Anterior cingulate cortex (tissue), 58 donors: Measurements from ENCODE around the gene MTURN.

Experiments
- DNase-seq, 58 donors: peaks; one replicate each; lab custom pipeline; 2025; lab: John Stamatoyannopoulos, UW

Gene MTURN

GRCh38 chr7:30159163-30159562 lies 24.4 kb downstream of the MTURN start:
- no peak for DNase-seq

GRCh38 chr7:30159698-30160143 lies 24.9 kb downstream of the MTURN start:
- peak in 12 of 58 donors; percentile 18 to 60 (median 30) for DNase-seq

DNA sequence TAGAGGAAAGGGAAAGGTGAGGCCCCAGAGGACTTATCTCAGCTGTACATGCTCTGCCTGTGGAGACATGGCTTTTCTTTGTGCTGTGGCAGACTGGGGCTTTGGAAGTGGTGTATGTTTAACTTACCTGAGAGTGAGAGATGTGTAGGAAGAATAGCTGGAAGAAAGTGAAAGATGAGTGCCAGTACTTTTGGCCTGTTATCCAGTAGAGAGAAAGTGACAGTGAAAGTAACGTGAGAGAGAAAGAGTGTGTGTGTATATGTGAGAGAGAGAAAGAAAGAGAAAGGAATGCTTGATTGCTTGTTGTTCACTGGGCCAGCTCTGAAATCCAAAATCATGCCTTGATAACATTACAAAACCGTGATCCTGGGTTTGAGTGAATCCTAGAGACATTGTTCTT lies 25.5 kb downstream of the MTURN start:
- DNase-seq = no peak

- no peak for DNase-seq
These were observed 27.3 kb downstream of the MTURN start for GRCh38 chr7:30162133-30162532.

- DNase-seq = peak in 14 of 58 donors; percentile 20 to 62 (median 38)
These were observed 27.9 kb downstream of the MTURN start for GRCh38 chr7:30162622-30163124.

- DNase-seq = peak in 32 of 58 donors; percentile 26 to 86 (median 56)
These were observed 28.6 kb downstream of the MTURN start for GRCh38 chr7:30163231-30163894.

GRCh38 chr7:30164567-30164966 lies 29.8 kb downstream of the MTURN start:
- peak in 10 of 58 donors; percentile 22 to 64 (median 32) for DNase-seq

- no peak for DNase-seq
These were observed 30.8 kb downstream of the MTURN start for GRCh38 chr7:30165590-30165989.

DNA sequence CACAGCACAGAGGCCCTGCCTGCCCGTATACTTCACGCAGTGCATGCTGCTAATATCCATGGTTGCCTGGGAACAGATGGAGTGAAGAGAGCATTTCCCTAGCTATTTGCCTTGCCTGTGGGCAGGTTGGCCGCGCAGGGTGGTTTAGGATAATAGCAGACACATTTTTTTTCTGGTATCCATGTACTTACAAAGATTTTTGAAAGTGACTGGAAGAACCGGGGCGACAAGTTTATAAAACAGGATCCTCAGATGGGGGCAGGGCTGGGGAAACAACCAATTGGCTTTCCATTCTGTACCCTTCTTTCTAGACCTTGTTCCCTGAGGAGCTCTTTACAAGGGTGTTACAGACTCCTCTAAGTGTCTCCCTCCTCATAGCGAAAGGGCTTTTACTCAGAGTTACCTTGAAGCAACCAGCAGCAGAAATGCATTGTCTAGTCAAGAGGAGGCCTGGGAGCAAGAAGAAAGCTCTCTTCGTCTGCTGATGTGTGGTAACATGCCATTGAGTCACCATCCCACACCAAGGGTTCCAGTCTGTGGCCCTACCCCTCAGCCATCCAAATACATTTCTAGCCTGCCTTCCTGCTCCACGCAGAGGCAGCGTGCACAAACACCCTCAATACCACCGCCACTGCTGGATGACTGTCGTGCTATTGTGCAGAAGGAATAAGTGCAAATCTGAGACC lies 31.5 kb downstream of the MTURN start:
- DNase-seq = peak in 2 of 58 donors; percentile 23 to 25

DNA sequence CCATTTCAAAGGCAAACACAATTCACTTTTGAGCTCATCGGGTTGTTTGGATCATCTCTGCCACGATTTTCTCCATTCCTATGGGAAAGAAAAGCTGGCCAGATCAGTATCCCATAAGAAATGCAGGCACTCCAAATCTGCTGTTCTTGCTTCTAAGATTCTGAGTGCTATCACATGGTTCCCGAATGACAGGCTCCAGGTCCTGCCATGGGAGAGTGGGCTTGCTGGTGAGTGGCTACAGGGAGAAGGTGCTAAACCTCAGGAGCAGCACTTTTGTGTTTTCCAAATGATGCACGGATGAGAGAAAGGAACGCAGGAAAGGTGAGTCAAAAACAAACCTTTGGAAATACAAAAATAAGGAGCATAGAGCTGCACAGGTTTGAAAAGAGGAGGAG lies 32.1 kb downstream of the MTURN start:
- DNase-seq = no peak

DNA sequence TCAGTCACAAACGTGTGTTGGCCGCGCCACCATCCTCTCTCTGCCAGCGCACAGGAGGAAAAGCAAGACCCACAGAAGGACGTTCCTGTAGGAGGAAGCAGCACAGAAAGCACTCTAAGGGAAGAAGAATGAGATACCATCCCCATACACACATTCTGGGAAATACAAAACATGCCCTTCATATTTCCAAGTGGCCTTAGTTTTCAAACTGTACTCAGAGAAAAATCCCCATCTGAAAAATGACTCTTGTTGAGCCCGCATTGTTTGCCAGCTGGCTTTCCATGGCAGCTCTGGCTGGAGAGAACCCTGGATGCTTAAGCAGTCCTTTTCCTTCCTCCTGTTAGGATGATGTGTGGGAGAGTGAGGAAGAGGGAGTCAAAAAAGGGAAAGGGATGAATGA lies 33.1 kb downstream of the MTURN start:
- no peak for DNase-seq

DNA sequence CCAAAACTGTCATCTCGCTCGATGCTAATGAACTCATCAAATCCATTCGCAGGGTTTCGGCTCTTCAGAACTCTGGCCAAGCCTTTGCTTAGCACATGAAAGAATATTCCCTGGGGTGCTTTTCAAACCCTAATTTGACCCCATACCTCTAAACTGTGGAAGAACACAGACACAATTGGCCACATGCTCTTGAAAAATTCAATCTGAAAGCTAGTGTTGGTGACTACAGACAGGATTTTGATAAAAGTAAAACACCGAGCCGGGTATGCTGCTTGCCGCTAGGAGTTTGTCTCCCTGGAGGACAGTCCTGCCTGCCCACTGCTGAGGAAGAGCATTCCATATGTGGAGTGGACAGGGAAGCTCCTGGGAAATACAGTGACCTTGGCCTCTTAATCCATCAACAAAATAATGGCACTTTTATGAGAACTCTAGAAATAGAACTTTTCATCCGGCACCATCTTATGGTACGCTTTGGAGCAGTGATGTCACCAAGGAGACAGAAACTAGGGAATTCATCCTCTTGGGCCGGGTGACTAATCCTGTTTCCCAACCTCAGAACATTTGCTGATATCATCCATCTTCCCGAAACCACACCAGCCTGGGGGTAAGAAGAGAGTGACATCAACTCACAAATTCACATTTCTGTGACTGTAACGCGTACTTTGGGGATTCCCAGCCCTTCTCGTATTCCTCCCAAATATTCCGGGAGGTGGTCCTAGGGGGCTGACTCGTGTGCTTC lies 34.2 kb downstream of the MTURN start:
- no peak for DNase-seq

- DNase-seq = no peak
These were observed 34.8 kb downstream of the MTURN start for GRCh38 chr7:30169579-30169978.

- peak in 1 of 58 donors; percentile 9 for DNase-seq
These were observed 35.9 kb downstream of the MTURN start for GRCh38 chr7:30170476-30171205.

DNA sequence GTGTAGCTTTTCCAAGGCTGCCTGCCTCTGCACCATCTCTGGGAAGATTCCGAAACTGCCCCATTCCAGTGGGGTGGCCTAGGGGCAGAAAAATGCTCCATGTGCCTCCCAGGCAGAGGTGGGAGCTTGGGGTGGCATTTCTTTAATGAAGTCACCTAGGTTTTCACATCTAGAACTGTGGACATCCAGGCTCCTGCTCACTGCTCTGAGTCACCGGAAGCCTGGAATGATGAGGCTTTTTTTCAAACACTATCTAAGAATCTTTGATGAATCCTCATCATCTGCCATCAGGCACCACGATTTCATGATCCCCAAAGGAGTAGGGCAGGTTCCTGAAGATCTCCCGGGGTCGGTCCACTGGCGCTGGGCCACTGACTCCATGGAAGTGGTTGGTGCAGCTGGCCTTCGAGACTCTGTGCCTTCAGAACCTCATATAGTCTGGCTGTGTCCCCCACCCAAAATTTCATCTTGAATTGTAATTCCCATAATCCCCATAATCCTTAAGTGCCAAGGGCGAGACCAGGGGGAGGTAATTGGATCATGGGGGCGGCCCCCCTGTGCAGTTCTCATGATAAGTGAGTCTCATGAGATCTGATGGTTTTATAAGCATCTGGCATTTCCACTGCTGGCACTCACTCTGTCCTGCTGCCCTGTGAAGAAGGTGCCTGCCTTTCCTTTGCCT lies 37.1 kb downstream of the MTURN start:
- no peak for DNase-seq

DNA sequence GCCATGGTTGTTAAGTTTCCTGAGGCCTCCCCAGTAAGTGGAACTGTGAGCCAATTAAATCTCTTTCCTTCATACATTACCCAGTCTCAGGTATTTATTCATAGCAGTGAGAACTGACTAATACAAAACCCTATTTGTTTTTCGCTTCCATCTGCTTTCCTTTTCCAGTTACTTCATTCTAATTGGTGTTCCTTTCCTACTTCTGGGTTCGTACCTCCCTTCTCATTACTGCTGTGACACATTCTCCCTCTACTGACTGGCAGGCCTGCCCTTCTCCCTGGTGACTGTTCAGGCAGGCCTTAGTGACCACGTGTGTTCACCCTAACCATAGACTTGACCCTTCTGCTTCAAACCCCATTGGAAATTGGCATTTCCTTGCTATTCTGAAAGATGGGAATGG lies 37.7 kb downstream of the MTURN start:
- peak in 1 of 58 donors; percentile 33 for DNase-seq

DNA sequence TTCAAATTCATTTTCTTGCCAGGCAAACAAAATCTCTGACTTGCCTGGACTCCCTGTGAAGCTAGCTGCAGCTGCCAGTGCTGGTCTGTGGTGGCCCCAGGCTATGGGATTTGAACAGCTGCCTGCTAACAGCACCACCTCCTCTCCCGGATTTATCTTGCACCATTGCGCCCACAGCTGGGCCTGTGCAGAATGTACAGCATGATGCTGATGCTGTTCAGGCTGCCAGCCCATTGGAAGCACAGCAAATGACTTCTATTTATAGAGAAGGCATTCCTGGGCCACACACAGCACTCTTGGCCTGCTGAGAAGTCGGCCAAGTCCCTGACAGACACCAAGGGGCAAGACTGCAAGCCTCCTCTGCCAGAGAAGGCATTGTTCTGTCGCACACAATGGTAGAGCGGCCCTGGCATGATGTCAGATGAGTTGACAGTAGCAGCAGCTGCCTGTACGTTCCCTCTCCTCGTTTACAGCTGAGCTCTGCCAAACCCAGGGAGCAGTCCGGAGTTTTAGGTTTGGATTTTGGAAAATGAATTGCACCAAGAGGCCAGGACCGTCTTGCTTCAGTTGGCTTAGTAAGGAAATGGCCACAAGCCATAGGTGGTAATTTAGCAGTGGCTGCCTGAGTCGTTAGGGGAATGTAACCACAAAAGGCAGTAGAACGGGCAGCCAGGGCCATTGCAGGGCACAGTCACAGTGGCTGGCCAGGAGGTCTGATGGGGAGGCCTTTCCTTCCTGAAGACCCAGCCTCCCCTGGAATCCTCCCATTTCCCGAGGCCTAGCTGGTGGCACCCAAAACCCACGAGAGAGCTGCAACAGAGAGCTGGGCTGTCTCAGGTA lies 38.5 kb downstream of the MTURN start:
- DNase-seq = peak; percentile 21 to 98 (median 86)

DNA sequence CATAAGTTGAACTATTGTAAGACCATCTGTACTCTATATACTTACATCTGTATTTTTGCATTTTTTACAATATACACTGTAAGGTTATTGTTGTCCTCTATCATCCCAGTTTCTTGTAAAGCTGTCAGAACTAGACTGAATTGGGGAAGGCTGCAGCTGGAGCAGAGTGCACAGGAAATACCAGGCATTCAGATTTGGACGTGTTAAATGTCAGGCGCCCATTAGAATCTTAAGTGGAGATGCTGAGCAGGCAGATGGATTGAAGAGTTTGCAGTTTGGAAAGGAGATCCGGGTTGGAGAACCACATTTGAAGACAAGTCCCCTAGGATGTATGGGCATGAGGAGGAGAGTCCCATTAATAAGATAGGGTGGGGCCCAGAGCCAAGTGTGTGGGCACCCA lies 40.4 kb downstream of the MTURN start:
- no peak for DNase-seq

DNA sequence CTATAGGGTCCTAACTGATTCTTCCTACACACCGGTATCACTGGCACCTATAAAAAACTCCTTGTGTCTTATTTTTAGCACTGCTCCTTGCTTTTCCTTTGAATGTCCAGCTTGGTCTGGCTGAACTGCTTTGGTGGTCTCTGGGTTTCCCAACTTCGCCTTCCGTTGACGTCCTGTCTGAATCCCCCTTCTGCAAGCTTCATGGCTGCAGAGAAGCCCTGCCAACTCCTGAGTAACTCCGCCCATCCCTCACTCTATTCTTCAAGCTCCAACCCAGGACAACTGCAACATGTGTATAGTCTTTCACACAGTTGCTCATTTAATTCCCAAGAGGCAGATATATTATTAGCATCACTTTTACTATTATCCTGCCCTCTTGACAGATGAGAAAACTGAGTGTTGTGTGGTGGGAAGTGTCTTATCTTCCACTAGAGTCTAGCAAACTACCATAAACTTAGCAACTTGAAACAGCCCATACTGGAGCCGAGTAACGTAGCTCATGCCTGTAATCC lies 40.9 kb downstream of the MTURN start:
- no peak for DNase-seq
